Hematopoietic multipotent progenitor cell treated with erythropoietin and hydrocortisone succinate and interleukin-3 and kit ligand, for 17 days (in vitro differentiated cells): ENCODE data around the gene LTB4R.
A peak's percentile ranks its signal among the peaks of the same experiment; 100 is the strongest.
"Not testable (repeated sequence)": the region's sequence is repeated elsewhere in the genome, so short reads cannot be mapped to it uniquely, and the experiment has no call there.

Source experiments
- DNase-seq: peaks from one replicate; pipeline ENCODE4 v3.0.0-alpha.2; 2015; ENCODE audit warnings: low spot score

LTB4R gene

GRCh38 chr14:24323341-24323740 is 12.0 kb downstream of the LTB4R start:
- no peak for DNase-seq

- DNase-seq: no peak
These were observed 12.7 kb downstream of the LTB4R start for GRCh38 chr14:24324024-24324423.

DNA sequence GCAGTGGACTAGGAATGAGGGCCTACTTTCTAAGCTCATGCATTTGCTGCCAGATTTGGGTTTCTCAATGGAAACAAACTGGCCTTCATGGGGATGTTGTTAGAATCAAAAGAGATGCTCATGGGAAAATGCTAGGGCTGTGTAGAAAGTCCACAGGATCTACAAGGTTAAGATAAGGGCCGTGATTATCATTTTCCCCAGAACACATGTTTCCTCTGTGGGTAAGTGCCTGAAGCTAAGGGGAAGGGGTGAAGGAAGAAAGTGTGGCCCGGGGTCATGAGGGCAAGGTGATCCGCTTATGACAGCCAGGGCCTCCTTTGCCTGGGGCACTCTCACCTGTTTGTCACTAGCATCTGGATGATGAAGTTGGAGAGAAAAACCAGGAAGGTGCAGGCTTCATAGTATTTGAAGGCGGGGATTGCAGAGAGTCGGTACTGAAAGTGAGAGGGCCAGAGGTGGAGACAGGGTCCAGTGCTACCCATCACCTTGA is 13.8 kb downstream of the LTB4R start:
- DNase-seq: no peak

DNA sequence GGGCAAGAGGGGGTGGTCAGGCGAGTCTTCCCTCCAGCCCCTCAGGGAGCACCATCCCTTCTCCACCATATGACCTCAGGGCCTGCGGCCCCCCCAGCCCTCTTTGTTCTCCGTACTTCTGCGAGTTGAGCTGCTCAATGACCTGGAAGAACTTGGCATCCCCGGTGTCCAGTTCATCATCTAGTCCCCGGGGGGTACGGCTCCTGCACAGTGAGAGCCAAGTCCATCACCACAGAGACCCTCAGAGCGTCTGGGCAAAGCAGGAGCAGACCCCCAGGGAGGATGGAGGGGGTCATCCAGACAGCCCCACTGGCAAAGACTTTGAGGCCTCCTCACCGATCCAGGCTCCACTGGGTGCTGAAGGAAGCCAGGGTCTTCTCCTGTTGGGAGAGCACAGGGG is 14.7 kb downstream of the LTB4R start:
- DNase-seq: no peak

GRCh38 chr14:24327303-24327702 is 16.0 kb downstream of the LTB4R start:
- DNase-seq: no peak

- not testable (repeated sequence) for DNase-seq
These were observed 16.6 kb downstream of the LTB4R start for GRCh38 chr14:24327914-24328313.

- DNase-seq: no peak
These were observed 17.9 kb downstream of the LTB4R start for GRCh38 chr14:24329073-24329663.

- no peak for DNase-seq
These were observed 18.4 kb downstream of the LTB4R start for GRCh38 chr14:24329736-24330135.

- DNase-seq: no peak
These were observed 19.8 kb downstream of the LTB4R start for GRCh38 chr14:24330973-24331674.

DNA sequence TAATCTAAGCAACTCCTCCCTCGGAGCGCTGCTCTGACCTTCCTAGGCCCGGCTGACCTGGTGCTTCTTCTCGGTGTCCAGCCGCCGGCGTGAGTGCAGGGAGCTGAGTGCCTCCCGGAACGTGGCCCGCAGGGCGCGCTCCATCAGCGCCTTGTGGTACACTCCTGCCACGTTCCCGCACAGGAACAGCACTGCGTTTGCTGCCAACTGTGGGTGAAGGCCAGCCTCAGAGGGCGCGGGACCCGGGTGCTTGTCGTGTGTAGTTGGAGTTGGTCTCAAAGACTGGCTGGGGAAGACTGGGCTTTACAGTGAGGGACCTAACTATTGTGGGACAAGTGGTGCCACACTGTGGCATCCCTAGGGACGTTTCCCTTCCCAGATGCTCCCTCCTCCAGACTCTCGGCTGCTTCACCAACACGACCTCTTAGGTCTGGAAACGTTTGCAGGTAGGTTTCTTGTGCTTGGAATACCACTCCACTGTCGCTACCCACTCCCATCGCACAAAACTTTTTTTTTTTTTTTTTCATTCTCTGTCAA is 20.5 kb downstream of the LTB4R start:
- no peak for DNase-seq

DNA sequence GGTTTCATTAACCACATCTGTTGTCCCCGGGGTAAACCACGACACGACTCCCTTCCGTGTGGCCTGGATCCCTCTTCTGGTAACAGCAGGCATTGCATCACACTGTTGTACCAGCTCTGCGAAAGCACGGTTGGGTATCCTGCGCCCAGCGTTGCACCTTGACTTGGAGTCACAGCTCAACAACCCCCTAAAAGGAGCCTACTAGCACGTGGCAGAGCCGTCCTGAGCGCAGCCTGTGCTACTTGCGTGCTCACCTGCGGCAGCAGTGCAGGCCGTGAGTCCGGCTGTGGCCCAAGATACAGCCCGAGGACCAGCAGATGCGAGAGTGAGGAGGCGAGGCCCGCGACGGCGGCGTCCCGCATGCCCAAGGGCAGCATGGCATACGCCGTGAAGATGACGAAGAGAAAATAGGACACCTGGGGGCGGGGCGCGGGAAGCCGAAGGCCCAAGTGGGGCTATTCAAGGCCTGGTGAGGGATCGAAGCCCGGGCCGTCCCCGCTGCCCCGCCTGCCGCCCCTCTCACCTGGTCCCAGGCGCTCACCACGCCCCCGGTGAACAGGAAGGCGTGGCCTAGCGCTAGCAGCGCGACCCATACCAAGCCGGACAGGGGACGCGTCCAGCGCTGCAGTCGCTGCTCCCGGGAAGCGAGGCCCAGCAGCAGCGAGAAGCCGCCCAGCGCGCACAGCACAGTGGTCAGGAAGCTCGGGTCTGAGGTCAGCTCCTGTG is 21.1 kb downstream of the LTB4R start:
- peak; percentile 64 for DNase-seq

DNA sequence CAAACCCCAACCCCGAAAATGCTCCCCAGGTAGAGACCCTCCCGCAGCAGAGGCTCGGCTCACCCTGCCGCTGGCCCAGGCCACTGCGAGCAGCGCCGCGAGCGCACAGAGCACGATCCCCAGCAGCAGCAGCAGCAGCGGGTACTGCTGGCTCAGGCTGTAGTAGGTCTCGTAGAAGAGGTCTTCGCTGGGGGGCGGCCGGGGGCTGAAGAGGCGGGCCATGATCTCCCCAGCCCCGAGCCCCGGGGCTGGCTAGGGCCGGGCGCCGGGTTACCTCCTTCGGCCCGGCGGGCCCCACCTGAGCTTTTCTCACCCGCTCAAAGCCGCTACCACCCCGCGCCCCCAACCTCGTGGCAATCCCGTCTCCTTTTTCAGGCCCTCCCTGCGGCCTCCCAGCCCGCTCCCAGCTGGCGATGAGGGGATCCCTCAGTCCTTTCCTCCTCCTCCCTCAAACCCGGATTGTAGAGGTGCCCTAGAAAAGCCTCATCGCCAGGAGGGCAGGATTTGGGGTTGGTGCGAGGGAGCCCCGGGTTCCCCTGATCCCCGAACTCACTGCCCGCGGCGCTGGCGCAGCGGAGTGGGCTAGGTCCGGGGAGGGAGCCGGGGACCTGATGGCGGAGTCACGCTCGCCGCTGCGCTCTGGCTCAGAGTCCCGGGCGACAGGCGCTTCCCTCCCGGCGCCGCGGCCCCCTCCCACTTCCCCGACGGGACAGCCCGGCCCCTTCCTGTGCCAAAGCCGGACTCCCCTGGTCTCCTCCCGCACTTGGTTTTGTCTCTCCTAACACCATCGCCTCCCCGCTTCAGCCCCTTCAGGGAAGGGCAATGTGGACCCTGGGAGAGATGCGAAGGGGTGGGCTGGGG is 23.4 kb downstream of the LTB4R start, which contains the start of gene ADCY4:
Gene ADCY4, minus strand, starts transcription at position 641 of the 861 bp plus-strand sequence. Its CDS starts 419 bp downstream, at position 222.
- no peak for DNase-seq

DNA sequence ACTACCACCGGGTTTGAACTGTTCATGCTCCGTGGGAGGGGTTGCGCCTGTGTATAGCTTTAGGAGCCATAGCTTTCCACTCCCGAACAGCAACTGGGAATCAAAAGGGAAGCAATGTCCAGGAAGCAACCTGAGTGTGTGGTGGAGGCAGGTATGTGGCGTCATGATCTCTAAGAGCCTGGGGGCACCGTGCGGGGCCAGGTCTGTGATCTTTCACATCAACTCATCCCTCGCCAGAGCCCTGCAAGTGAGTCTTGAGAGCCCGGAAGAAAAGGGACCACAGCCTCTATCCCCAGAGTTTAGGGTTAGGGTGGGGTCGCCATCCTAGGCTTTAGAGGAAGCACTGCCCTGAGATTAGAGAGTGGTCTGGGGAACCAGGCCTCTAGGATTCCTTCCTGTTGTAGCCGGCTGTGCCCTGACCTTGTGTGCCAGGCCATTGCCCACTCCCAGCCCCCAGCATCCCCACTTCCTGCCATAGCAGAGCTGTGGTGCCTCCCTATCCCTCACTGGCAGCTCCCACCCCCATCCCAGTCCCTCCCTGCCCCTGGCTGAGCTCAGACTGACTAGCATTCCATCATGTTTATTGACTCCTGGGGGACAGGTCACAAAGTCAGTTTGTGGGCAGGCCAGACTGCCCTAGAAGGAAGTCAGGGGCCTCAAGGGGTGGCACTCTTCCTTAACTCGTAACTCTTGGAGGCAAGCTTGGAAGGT is 24.3 kb downstream of the LTB4R start:
- no peak for DNase-seq

DNA sequence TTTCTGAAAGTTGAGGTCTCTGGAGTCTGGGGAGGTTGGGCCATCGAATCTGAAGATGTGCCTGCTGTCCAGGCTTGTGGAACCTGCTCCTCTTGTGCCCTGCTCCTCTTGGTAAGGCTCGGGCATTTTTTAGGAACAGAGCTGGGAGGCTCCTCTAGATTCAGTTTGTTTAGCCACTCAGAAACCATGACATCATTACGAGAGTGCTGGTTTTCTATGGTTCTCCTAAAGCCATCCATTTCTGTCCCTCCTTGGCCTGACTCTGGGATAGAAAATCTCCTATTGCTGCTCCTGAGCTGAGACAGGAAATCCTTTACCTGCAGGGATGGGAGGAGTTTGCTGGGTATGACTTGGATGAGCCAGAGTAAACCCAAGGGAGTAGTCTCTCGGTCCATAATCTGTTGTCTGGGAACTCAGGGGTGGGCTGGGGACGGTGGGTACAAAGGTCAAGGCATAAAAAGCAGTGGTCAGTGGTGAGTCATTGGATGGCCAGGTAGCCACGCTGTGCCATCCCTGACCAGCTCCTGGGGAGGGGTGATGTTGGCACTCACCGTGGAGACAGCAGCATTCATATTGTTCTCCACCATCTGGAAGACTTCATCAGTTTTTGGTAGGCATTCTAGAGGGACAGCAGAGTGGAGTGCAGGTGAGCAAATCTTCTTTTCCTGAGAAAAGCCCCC is 26.0 kb downstream of the LTB4R start:
- DNase-seq: no peak

- no peak for DNase-seq
These were observed 26.5 kb downstream of the LTB4R start for GRCh38 chr14:24337824-24338175.

- DNase-seq: no peak
These were observed 27.5 kb downstream of the LTB4R start for GRCh38 chr14:24338843-24339242.

GRCh38 chr14:24339284-24340151 is 28.2 kb downstream of the LTB4R start, which contains the start of gene RIPK3:
RIPK3 (minus strand) TSS chr14:24339991; CDS start chr14:24339826, 165 bp downstream.
- no peak for DNase-seq

- DNase-seq: no peak
These were observed 29.3 kb downstream of the LTB4R start for GRCh38 chr14:24340606-24341005.

- DNase-seq: no peak
These were observed 31.6 kb downstream of the LTB4R start for GRCh38 chr14:24342889-24343288.
